Measurements from ENCODE around the gene DNAJC11.

DNA sequence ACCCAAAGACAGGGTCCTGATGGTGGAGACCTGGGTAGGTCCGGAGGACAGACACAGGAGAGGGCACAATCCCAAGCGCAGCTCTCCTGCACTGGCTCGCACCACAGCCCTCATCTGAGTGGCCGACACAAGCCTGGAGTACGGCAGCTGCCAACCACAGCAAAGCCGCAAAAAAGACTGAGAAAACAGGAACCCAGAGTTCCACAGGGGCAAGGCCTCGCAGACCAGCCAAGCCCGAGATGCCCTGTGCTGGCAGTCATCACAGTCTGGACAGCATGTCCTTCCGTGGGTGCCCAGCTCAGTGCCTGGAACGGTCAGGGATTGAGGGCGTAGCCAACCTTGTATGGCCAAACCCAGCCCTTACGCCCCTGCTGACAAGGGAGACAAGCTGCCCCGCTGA lies 110.4 kb downstream of the DNAJC11 start:
- TF ChIP-seq, protein P1, sequence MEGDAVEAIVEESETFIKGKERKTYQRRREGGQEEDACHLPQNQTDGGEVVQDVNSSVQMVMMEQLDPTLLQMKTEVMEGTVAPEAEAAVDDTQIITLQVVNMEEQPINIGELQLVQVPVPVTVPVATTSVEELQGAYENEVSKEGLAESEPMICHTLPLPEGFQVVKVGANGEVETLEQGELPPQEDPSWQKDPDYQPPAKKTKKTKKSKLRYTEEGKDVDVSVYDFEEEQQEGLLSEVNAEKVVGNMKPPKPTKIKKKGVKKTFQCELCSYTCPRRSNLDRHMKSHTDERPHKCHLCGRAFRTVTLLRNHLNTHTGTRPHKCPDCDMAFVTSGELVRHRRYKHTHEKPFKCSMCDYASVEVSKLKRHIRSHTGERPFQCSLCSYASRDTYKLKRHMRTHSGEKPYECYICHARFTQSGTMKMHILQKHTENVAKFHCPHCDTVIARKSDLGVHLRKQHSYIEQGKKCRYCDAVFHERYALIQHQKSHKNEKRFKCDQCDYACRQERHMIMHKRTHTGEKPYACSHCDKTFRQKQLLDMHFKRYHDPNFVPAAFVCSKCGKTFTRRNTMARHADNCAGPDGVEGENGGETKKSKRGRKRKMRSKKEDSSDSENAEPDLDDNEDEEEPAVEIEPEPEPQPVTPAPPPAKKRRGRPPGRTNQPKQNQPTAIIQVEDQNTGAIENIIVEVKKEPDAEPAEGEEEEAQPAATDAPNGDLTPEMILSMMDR (IDR thresholded peaks at IDR 0.05) = no peak
- TF ChIP-seq ZFX (IDR thresholded peaks at IDR 0.05; ENCODE audit: borderline replicate concordance) = no peak
